ENCODE data around the gene GALNT10. TPM values are rescaled to one million over a fixed set of nuclear protein-coding genes. Genes with fewer than 3 reads are reported as not detected.
A peak's percentile ranks its signal among the peaks of the same experiment; 100 is the strongest.

The GALNT10 gene
- total RNA-seq, 4 donors from 2014 or later, result 5.7 to 25.2 (median 9.7) TPM

- no peak for DNase-seq (ENCODE audit: low spot score in 2 of 2)
- H3K4me3 ChIP-seq (ENCODE audit: low read depth, poor library complexity, severe bottlenecking), result no peak overlapping the region
- TF ChIP-seq POLR2A (IDR thresholded peaks at IDR 0.05) (no peak), CTCF (IDR thresholded peaks at IDR 0.05) (no peak)
- WGBS, 2 donors, result 74 to 89% methylated on average over 3 of the region's 3 CpGs
- intact Hi-C loops (cut with DNase I; ENCODE audit: low total_unique reads), result no loop called here
Measured at GRCh38 chr5:154275566-154275965, 85.0 kb downstream of the GALNT10 start.

- intact Hi-C loops (cut with DNase I; ENCODE audit: low total_unique reads), result no loop called here
- 72 to 78% methylated on average over 5 of the region's 5 CpGs for WGBS, 2 donors
- DNase-seq (ENCODE audit: low spot score in 2 of 2), result no peak
- no peak overlapping the region for H3K4me3 ChIP-seq (ENCODE audit: low read depth, poor library complexity, severe bottlenecking)
- no peak for TF ChIP-seq CTCF (IDR thresholded peaks at IDR 0.05)
- TF ChIP-seq POLR2A (IDR thresholded peaks at IDR 0.05), result no peak
Measured at GRCh38 chr5:154276261-154276972, 85.9 kb downstream of the GALNT10 start.

GRCh38 chr5:154276973-154277331, 86.4 kb downstream of the GALNT10 start:
- TF ChIP-seq CTCF (IDR thresholded peaks at IDR 0.05) (no peak), POLR2A (IDR thresholded peaks at IDR 0.05) (no peak)
- no peak overlapping the region for H3K4me3 ChIP-seq (ENCODE audit: low read depth, poor library complexity, severe bottlenecking)
- WGBS, 2 donors, result 42% methylated on average over 1 of the region's 1 CpG
- intact Hi-C loops (cut with DNase I; ENCODE audit: low total_unique reads), result no loop called here
- DNase-seq (ENCODE audit: low spot score in 2 of 2), result peak; percentile 73 to 89

- intact Hi-C loops (cut with DNase I; ENCODE audit: low total_unique reads), result no loop called here
- TF ChIP-seq POLR2A (IDR thresholded peaks at IDR 0.05) (no peak), CTCF (IDR thresholded peaks at IDR 0.05) (no peak)
- 76 to 85% methylated on average over 1 of the region's 1 CpG for WGBS, 2 donors
- no peak overlapping the region for H3K4me3 ChIP-seq (ENCODE audit: low read depth, poor library complexity, severe bottlenecking)
- no peak for DNase-seq (ENCODE audit: low spot score in 2 of 2)
Measured at GRCh38 chr5:154277499-154277898, 87.0 kb downstream of the GALNT10 start.

- TF ChIP-seq POLR2A (IDR thresholded peaks at IDR 0.05) (no peak), CTCF (IDR thresholded peaks at IDR 0.05) (no peak)
- DNase-seq (ENCODE audit: low spot score in 2 of 2), result no peak
- intact Hi-C loops (cut with DNase I; ENCODE audit: low total_unique reads), result no loop called here
Measured at GRCh38 chr5:154278186-154278585, 87.7 kb downstream of the GALNT10 start.

GRCh38 chr5:154278908-154279307, 88.4 kb downstream of the GALNT10 start:
- intact Hi-C loops (cut with DNase I; ENCODE audit: low total_unique reads), result no loop called here
- TF ChIP-seq CTCF (IDR thresholded peaks at IDR 0.05) (no peak), POLR2A (IDR thresholded peaks at IDR 0.05) (no peak)
- no peak overlapping the region for H3K4me3 ChIP-seq (ENCODE audit: low read depth, poor library complexity, severe bottlenecking)
- DNase-seq (ENCODE audit: low spot score in 2 of 2), result no peak

More at GRCh38 chr5:154278186-154278585, 87.7 kb downstream of the GALNT10 start:
- H3K4me3 ChIP-seq (ENCODE audit: low read depth, poor library complexity, severe bottlenecking), result no peak overlapping the region

All from lower leg skin (tissue), 4 donors.